Keratinocyte (primary cell): Measurements from ENCODE around the gene MYT1. TPM values are rescaled to one million over a fixed set of nuclear protein-coding genes. Genes with fewer than 3 reads are reported as not detected.

Experiments
- DNase-seq: peaks from one replicate; pipeline ENCODE4 v3.0.0-alpha.2; 2011; ENCODE audit warnings: low read depth, missing footprints, low spot score
- FAIRE-seq: peaks from 2 replicates; lab custom pipeline; 2011; peaks lifted over from hg19 to GRCh38; lab: Jason Lieb, UNC
- H2AFZ ChIP-seq: 2 replicates; pipeline ENCODE4 v1.6.0; 2012; ENCODE audit warnings: low read length, control low read depth, inconsistent platforms; ENCODE audit not compliant: control insufficient read depth
- H3K27ac ChIP-seq: 2 replicates; pipeline ENCODE4 v1.5.1; 2011; ENCODE audit warnings: low read length; ENCODE audit not compliant: control insufficient read depth, insufficient read depth
- H3K27me3 ChIP-seq: 3 replicates; pipeline ENCODE4 v1.6.0; 2011; ENCODE audit warnings: low read length; ENCODE audit not compliant: control insufficient read depth, insufficient read depth; ENCODE audit errors: extremely low read depth
- H3K36me3 ChIP-seq, 2 experiments: 2 replicates in 1 of 2; 3 replicates in 1 of 2; pipeline ENCODE4 v1.5.1; 2011; ENCODE audit warnings: low read length in 2 of 2, mild to moderate bottlenecking in 1 of 2; ENCODE audit not compliant: control insufficient read depth in 2 of 2, insufficient read depth in 2 of 2; ENCODE audit errors: extremely low read depth in 1 of 2
- H3K4me1 ChIP-seq: 3 replicates; pipeline ENCODE4 v1.5.1; 2011; ENCODE audit warnings: low read length; ENCODE audit not compliant: control insufficient read depth, insufficient read depth; ENCODE audit errors: extremely low read depth
- H3K4me2 ChIP-seq: 3 replicates; pipeline ENCODE4 v1.6.0; 2011; ENCODE audit warnings: low read depth, low read length; ENCODE audit not compliant: control insufficient read depth, insufficient read depth; ENCODE audit errors: extremely low read depth
- H3K4me3 ChIP-seq, 3 experiments: fragments of 200-600 bp in 1 of 3; sonication (generic) in 1 of 3; 2 replicates in 2 of 3; 3 replicates in 1 of 3; pipeline ENCODE4 v1.5.1; 2011 to 2016; ENCODE audit warnings: low read length in 3 of 3, mild to moderate bottlenecking in 3 of 3, control low read depth in 2 of 3, inconsistent platforms in 1 of 3, low read depth in 1 of 3, mixed read lengths in 1 of 3, mixed run types in 1 of 3, moderate library complexity in 1 of 3; ENCODE audit not compliant: control insufficient read depth in 2 of 3, insufficient read depth in 2 of 3; ENCODE audit errors: extremely low read depth in 1 of 3
- H3K79me2 ChIP-seq: 2 replicates; pipeline ENCODE4 v1.6.0; 2012; ENCODE audit warnings: low read length; ENCODE audit not compliant: control insufficient read depth, insufficient read depth
- H3K9ac ChIP-seq: 3 replicates; pipeline ENCODE4 v1.6.0; 2011; ENCODE audit warnings: low read length; ENCODE audit not compliant: control insufficient read depth, insufficient read depth; ENCODE audit errors: extremely low read depth
- H3K9me1 ChIP-seq: 3 replicates; pipeline ENCODE4 v1.6.0; 2011; ENCODE audit warnings: low read length; ENCODE audit not compliant: control insufficient read depth, insufficient read depth; ENCODE audit errors: extremely low read depth
- H3K9me3 ChIP-seq: 2 replicates; pipeline ENCODE4 v1.5.1; 2012; ENCODE audit warnings: low read depth, low read length; ENCODE audit not compliant: control insufficient read depth
- H4K20me1 ChIP-seq: 3 replicates; pipeline ENCODE4 v1.6.0; 2011; ENCODE audit warnings: low read length; ENCODE audit not compliant: control insufficient read depth, insufficient read depth; ENCODE audit errors: extremely low read depth
- EZH2 ChIP-seq: IDR thresholded peaks from one replicate; pipeline ENCODE4 v1.6.1; 2012; ENCODE audit warnings: inconsistent platforms, mild to moderate bottlenecking, low read length, moderate library complexity
- dilution Hi-C: fragments of 300-500 bp; cut with MboI; formaldehyde crosslinking; loops from one replicate; pipeline ENCODE4 v1.7.0; 2020; ENCODE audit warnings: low sequenced_read_pairs; ENCODE audit not compliant: extremely low pct_ligation_motif_present
- polyA plus RNA-seq, 5 experiments: library from polyadenylated mRNA; depleted of rRNA in 3 of 5; stranded (reverse) in 3 of 5; stranded (forward) in 1 of 5; unstranded in 1 of 5; fragments of >200 nt; gene quantifications; 1 replicate in 1 of 5; 2 replicates in 3 of 5; 3 replicates in 1 of 5; pipeline versions ENCODE4 v1.2.1 to v1.2.3, GENCODE V29; 2011 to 2012; ENCODE audit warnings: missing spikeins in 2 of 5, low read depth in 1 of 5, low replicate concordance in 1 of 5
- TF ChIP-seq, protein P1 (sequence below), 3 experiments: IDR thresholded peaks in 1 of 3; conservative IDR thresholded peaks in 1 of 3; optimal IDR thresholded peaks in 1 of 3; 2 replicates in 2 of 3; 3 replicates in 1 of 3; pipeline versions ENCODE3 to v1.5.1; 2011; ENCODE audit warnings: low read length in 3 of 3, mild to moderate bottlenecking in 3 of 3, moderate library complexity in 2 of 3, control low read depth in 1 of 3, inconsistent platforms in 1 of 3; ENCODE audit not compliant: insufficient read depth in 2 of 3; ENCODE audit errors: extremely low read depth in 1 of 3

MYT1 gene
- polyA plus RNA-seq, 1 donor (not counting 4 experiments of a cell fraction or from before 2014, with no cell fraction given) = not detected

- TF ChIP-seq EZH2 = no peak
- TF ChIP-seq, protein P1, sequence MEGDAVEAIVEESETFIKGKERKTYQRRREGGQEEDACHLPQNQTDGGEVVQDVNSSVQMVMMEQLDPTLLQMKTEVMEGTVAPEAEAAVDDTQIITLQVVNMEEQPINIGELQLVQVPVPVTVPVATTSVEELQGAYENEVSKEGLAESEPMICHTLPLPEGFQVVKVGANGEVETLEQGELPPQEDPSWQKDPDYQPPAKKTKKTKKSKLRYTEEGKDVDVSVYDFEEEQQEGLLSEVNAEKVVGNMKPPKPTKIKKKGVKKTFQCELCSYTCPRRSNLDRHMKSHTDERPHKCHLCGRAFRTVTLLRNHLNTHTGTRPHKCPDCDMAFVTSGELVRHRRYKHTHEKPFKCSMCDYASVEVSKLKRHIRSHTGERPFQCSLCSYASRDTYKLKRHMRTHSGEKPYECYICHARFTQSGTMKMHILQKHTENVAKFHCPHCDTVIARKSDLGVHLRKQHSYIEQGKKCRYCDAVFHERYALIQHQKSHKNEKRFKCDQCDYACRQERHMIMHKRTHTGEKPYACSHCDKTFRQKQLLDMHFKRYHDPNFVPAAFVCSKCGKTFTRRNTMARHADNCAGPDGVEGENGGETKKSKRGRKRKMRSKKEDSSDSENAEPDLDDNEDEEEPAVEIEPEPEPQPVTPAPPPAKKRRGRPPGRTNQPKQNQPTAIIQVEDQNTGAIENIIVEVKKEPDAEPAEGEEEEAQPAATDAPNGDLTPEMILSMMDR (optimal IDR thresholded peaks at IDR 0.05 in 1 of 3, IDR thresholded peaks at IDR 0.05 in 1 of 3, conservative IDR thresholded peaks at IDR 0.05 in 1 of 3; ENCODE audit: extremely low read depth in 1 of 3, insufficient read depth in 2 of 3, low read length in 3 of 3) = no peak
- Histone ChIP-seq H3K36me3 (no peaks in the 10 kb centered on the region), H3K27me3 (peaks cover 20% of the 10 kb centered on the region), H3K9me1 (no peaks in the 10 kb centered on the region), H3K4me3 (no peak overlapping the region), H3K4me1 (peaks cover 15% of the 10 kb centered on the region), H3K9me3 (no peaks in the 10 kb centered on the region), H3K27ac (no peak overlapping the region), H3K4me2 (peak overlapping the region; percentile 20), H3K9ac (no peak overlapping the region), H3K79me2 (no peaks in the 10 kb centered on the region), H4K20me1 (no peaks in the 10 kb centered on the region), H2AFZ (no peak overlapping the region)
- DNase-seq = no peak
- FAIRE-seq = no peak
- dilution Hi-C loops = no loop called here
These were observed 64.7 kb downstream of the MYT1 start for GRCh38 chr20:64228751-64229506.

DNA sequence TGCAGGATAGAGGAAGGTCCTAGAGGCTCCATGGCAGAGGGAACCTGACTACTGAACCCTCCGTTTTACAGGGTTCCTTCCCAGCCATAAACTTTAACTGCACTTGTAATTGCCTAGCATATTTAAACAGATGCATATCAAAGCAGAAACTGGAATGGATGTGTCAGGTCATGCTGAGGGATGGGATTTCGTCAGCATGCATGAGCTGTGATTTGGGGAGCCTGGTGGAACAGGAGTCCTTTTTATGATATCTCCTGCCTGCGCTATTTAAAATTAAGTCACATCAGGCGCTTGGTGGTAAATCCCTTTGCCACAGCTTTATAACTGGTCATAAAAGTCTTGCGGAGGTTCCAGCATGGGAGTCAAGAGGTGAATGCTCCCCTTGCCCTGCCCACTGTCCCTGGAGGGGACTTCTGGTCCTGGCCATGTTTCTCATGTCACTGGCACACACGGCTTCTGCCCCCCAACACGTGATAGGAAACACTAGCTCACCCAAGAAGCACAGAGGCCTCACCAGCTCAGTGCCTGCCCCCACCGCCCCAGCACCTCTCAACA, 65.3 kb downstream of the MYT1 start:
- Histone ChIP-seq H3K27me3 (peaks cover 20% of the 10 kb centered on the region), H3K36me3 (no peaks in the 10 kb centered on the region), H4K20me1 (no peaks in the 10 kb centered on the region), H3K9me1 (no peaks in the 10 kb centered on the region), H3K9ac (no peak overlapping the region), H3K4me1 (peaks cover 9% of the 10 kb centered on the region), H2AFZ (no peak overlapping the region), H3K27ac (no peak overlapping the region), H3K4me3 (no peak overlapping the region), H3K79me2 (no peaks in the 10 kb centered on the region), H3K9me3 (no peaks in the 10 kb centered on the region), H3K4me2 (peak overlapping the region; percentile 20)
- dilution Hi-C loops = no loop called here
- DNase-seq (no peak), FAIRE-seq (peak; percentile 90)
- TF ChIP-seq, protein P1 (optimal IDR thresholded peaks at IDR 0.05 in 1 of 3, IDR thresholded peaks at IDR 0.05 in 1 of 3, conservative IDR thresholded peaks at IDR 0.05 in 1 of 3; ENCODE audit: extremely low read depth in 1 of 3, insufficient read depth in 2 of 3, low read length in 3 of 3) = no peak
- no peak for TF ChIP-seq EZH2
